Activated T-cell treated with anti-CD3 and anti-CD28 coated beads, Interleukin-2, amount 50 U/mL, for 72 hours (primary cell): ENCODE data around the gene RBPJ. TPM values are rescaled to one million over a fixed set of nuclear protein-coding genes. Genes with fewer than 3 reads are reported as not detected.

Experiments
- ATAC-seq, 2 donors: fragments of 150-1000 bp; cut with Tn5 transposase; replicated peaks in 1 of 2; 2 replicates each; pipeline ENCODE4 v1.10.0; 2021; ENCODE audit warnings: moderate library complexity in 2 of 2, mild to moderate bottlenecking in 1 of 2
- DNase-seq, 2 donors: peaks; one replicate each; pipeline ENCODE4 v3.0.0; 2021 to 2022; ENCODE audit warnings: mixed read lengths in 1 of 2
- H3K27ac Mint-ChIP-seq: one replicate; pipeline ENCODE4 v1.8.0; 2022; ENCODE audit warnings: mild to moderate bottlenecking, moderate library complexity, mixed read lengths
- H3K27me3 Mint-ChIP-seq: one replicate; pipeline ENCODE4 v1.8.0; 2022; ENCODE audit warnings: low read depth, mixed read lengths
- H3K36me3 Mint-ChIP-seq, 2 donors: one replicate each; pipeline ENCODE4 v1.8.0; 2022; ENCODE audit warnings: mixed read lengths in 2 of 2, mild to moderate bottlenecking in 1 of 2; ENCODE audit not compliant: insufficient read depth in 2 of 2
- H3K4me1 Mint-ChIP-seq: one replicate; pipeline ENCODE4 v1.8.0; 2022; ENCODE audit warnings: low read depth, mixed read lengths
- H3K4me3 Mint-ChIP-seq, 2 donors: one replicate each; pipeline ENCODE4 v1.8.0; 2022; ENCODE audit warnings: mild to moderate bottlenecking in 2 of 2, mixed read lengths in 2 of 2, moderate library complexity in 2 of 2
- H3K9me3 Mint-ChIP-seq, 2 donors: one replicate each; pipeline ENCODE4 v1.8.0; 2022; ENCODE audit warnings: mixed read lengths in 2 of 2
- total RNA-seq, 2 donors: library from RNA; stranded (reverse); gene quantifications; one replicate each; pipeline ENCODE4 v1.2.3, GENCODE V29; 2022

The RBPJ gene
- total RNA-seq, 2 donors from 2014 or later, result 104 to 136 TPM

GRCh38 chr4:26455571-26455970 lies 134.8 kb downstream of the RBPJ start:
- Mint-ChIP-seq H3K27ac (no peak overlapping the region), H3K4me3 (no peak overlapping the region), H3K36me3 (peaks cover 0 to 1% of the 10 kb centered on the region in 2 donors), H3K27me3 (no peaks in the 10 kb centered on the region), H3K4me1 (peaks cover 13% of the 10 kb centered on the region), H3K9me3 (no peaks in the 10 kb centered on the region)
- ATAC-seq (no peak), DNase-seq (no peak)

- H3K27ac Mint-ChIP-seq, result no peak overlapping the region
- no peaks in the 10 kb centered on the region for H3K9me3 Mint-ChIP-seq
- peaks cover 0 to 1% of the 10 kb centered on the region in 2 donors for H3K36me3 Mint-ChIP-seq
- H3K27me3 Mint-ChIP-seq, result no peaks in the 10 kb centered on the region
- no peak overlapping the region for H3K4me3 Mint-ChIP-seq
- H3K4me1 Mint-ChIP-seq, result peaks cover 13% of the 10 kb centered on the region
- no peak for ATAC-seq
- no peak for DNase-seq
These were observed 136.6 kb downstream of the RBPJ start for GRCh38 chr4:26457412-26457811.

- Mint-ChIP-seq H3K4me1 (peaks cover 13% of the 10 kb centered on the region), H3K36me3 (peaks cover 0 to 1% of the 10 kb centered on the region in 2 donors), H3K27me3 (no peaks in the 10 kb centered on the region), H3K4me3 (no peak overlapping the region), H3K27ac (no peak overlapping the region), H3K9me3 (no peaks in the 10 kb centered on the region)
- ATAC-seq (no peak), DNase-seq (no peak)
These were observed 137.3 kb downstream of the RBPJ start for GRCh38 chr4:26458157-26458561.

- ATAC-seq, result peak; percentile 50 to 55
- H3K36me3 Mint-ChIP-seq, result no peaks in the 10 kb centered on the region
- H3K27ac Mint-ChIP-seq, result no peak overlapping the region
- H3K9me3 Mint-ChIP-seq, result no peaks in the 10 kb centered on the region
- H3K4me1 Mint-ChIP-seq, result peaks cover 13% of the 10 kb centered on the region
- no peaks in the 10 kb centered on the region for H3K27me3 Mint-ChIP-seq
- peak in 1 of 2 donors; percentile 10 for DNase-seq
- peak overlapping the region; percentile 21 to 46 for H3K4me3 Mint-ChIP-seq
These were observed 138.4 kb downstream of the RBPJ start for GRCh38 chr4:26459054-26459755.

GRCh38 chr4:26459756-26460530 lies 139.1 kb downstream of the RBPJ start:
- H3K9me3 Mint-ChIP-seq, result no peaks in the 10 kb centered on the region
- H3K4me3 Mint-ChIP-seq, result no peak overlapping the region
- H3K4me1 Mint-ChIP-seq, result peaks cover 13% of the 10 kb centered on the region
- H3K36me3 Mint-ChIP-seq, result no peaks in the 10 kb centered on the region
- H3K27ac Mint-ChIP-seq, result no peak overlapping the region
- H3K27me3 Mint-ChIP-seq, result no peaks in the 10 kb centered on the region
- DNase-seq, result no peak
- ATAC-seq, result no peak

GRCh38 chr4:26462874-26463273 lies 142.1 kb downstream of the RBPJ start:
- H3K27me3 Mint-ChIP-seq, result peaks cover 13% of the 10 kb centered on the region
- no peak overlapping the region for H3K4me3 Mint-ChIP-seq
- H3K9me3 Mint-ChIP-seq, result no peaks in the 10 kb centered on the region
- no peak for DNase-seq
- no peak overlapping the region for H3K27ac Mint-ChIP-seq
- peaks cover 13% of the 10 kb centered on the region for H3K4me1 Mint-ChIP-seq
- no peaks in the 10 kb centered on the region for H3K36me3 Mint-ChIP-seq
- ATAC-seq, result no peak

- no peak for DNase-seq
- H3K4me3 Mint-ChIP-seq, result no peak overlapping the region
- no peaks in the 10 kb centered on the region for H3K36me3 Mint-ChIP-seq
- H3K9me3 Mint-ChIP-seq, result no peaks in the 10 kb centered on the region
- H3K27ac Mint-ChIP-seq, result no peak overlapping the region
- peaks cover 8% of the 10 kb centered on the region for H3K4me1 Mint-ChIP-seq
- H3K27me3 Mint-ChIP-seq, result peaks cover 13% of the 10 kb centered on the region
- no peak for ATAC-seq
These were observed 142.6 kb downstream of the RBPJ start for GRCh38 chr4:26463386-26463785.

GRCh38 chr4:26464420-26465095 lies 143.7 kb downstream of the RBPJ start:
- DNase-seq, result no peak
- Mint-ChIP-seq H3K9me3 (no peaks in the 10 kb centered on the region), H3K4me3 (no peak overlapping the region), H3K4me1 (no peaks in the 10 kb centered on the region), H3K27ac (no peak overlapping the region), H3K36me3 (no peaks in the 10 kb centered on the region), H3K27me3 (peaks cover 13% of the 10 kb centered on the region)
- no peak for ATAC-seq

GRCh38 chr4:26466578-26467270 lies 145.9 kb downstream of the RBPJ start:
- Mint-ChIP-seq H3K27ac (no peak overlapping the region), H3K27me3 (peaks cover 16% of the 10 kb centered on the region), H3K9me3 (no peaks in the 10 kb centered on the region), H3K4me3 (no peak overlapping the region), H3K4me1 (no peaks in the 10 kb centered on the region), H3K36me3 (no peaks in the 10 kb centered on the region)
- DNase-seq, result no peak
- no peak for ATAC-seq

- Mint-ChIP-seq H3K4me3 (no peak overlapping the region), H3K27me3 (peaks cover 20% of the 10 kb centered on the region), H3K27ac (no peak overlapping the region), H3K4me1 (no peaks in the 10 kb centered on the region), H3K36me3 (no peaks in the 10 kb centered on the region), H3K9me3 (no peaks in the 10 kb centered on the region)
- ATAC-seq, result no peak
- DNase-seq, result no peak
These were observed 146.9 kb downstream of the RBPJ start for GRCh38 chr4:26467724-26468123.

- no peak for DNase-seq
- H3K4me1 Mint-ChIP-seq, result no peaks in the 10 kb centered on the region
- no peak for ATAC-seq
- no peaks in the 10 kb centered on the region for H3K36me3 Mint-ChIP-seq
- H3K4me3 Mint-ChIP-seq, result no peak overlapping the region
- no peak overlapping the region for H3K27ac Mint-ChIP-seq
- peaks cover 20% of the 10 kb centered on the region for H3K27me3 Mint-ChIP-seq
- no peaks in the 10 kb centered on the region for H3K9me3 Mint-ChIP-seq
These were observed 147.6 kb downstream of the RBPJ start for GRCh38 chr4:26468283-26468949.

- ATAC-seq (no peak), DNase-seq (no peak)
- H3K4me3 Mint-ChIP-seq, result no peak overlapping the region
- no peaks in the 10 kb centered on the region for H3K4me1 Mint-ChIP-seq
- no peak overlapping the region for H3K27ac Mint-ChIP-seq
- peaks cover 20% of the 10 kb centered on the region for H3K27me3 Mint-ChIP-seq
- no peaks in the 10 kb centered on the region for H3K36me3 Mint-ChIP-seq
- H3K9me3 Mint-ChIP-seq, result no peaks in the 10 kb centered on the region
These were observed 148.2 kb downstream of the RBPJ start for GRCh38 chr4:26468977-26469376.
